A673 (cell line): ENCODE results near the gene PGGHG. TPM values are rescaled to one million over a fixed set of nuclear protein-coding genes. Genes with fewer than 3 reads are reported as not detected.

Experiments
- BruUV-seq: library from RNA; stranded (reverse); fragments of 400-500 nt; replicated peaks from 2 replicates; lab custom pipeline; 2021; lab: Mats Ljungman, UMichigan
- CTCF ChIA-PET: fragments of 300-600 bp; sonication (Branson Sonifier 250); formaldehyde crosslinking; loops from one replicate; lab custom pipeline; 2022; ENCODE audit warnings: antibody characterized with exemption; lab: Charles Lee
- POLR2A ChIA-PET: fragments of 300-600 bp; sonication (Branson Sonifier 250); formaldehyde crosslinking; loops from one replicate; lab custom pipeline; 2022; ENCODE audit warnings: antibody characterized with exemption; ENCODE audit not compliant: low non-redundant PET; lab: Charles Lee
- DNase-seq: peaks from one replicate; pipeline ENCODE4 v3.0.0-alpha.2; 2015; ENCODE audit warnings: low spot score
- H3K27ac ChIP-seq: fragments of 200-600 bp; sonication (generic); 2 replicates; pipeline ENCODE4 v1.5.1; 2016; ENCODE audit warnings: mixed run types, low read depth, mild to moderate bottlenecking, mixed read lengths, antibody characterized with exemption, low read length; ENCODE audit not compliant: poor library complexity, severe bottlenecking
- H3K27me3 ChIP-seq: fragments of 200-600 bp; sonication (generic); replicated peaks from 2 replicates; pipeline ENCODE4 v1.6.1; 2017; ENCODE audit warnings: mixed run types, low read depth, mild to moderate bottlenecking, mixed read lengths, antibody characterized with exemption, low read length; ENCODE audit not compliant: insufficient read depth, poor library complexity
- H3K36me3 ChIP-seq: fragments of 200-600 bp; sonication (generic); 2 replicates; pipeline ENCODE4 v1.6.1; 2016; ENCODE audit warnings: mixed run types, mild to moderate bottlenecking, mixed read lengths, antibody characterized with exemption, low read length; ENCODE audit not compliant: insufficient read depth, poor library complexity, severe bottlenecking
- H3K4me1 ChIP-seq: fragments of 200-600 bp; sonication (generic); 2 replicates; pipeline ENCODE4 v1.6.1; 2017; ENCODE audit warnings: mixed run types, mild to moderate bottlenecking, mixed read lengths, antibody characterized with exemption, low read length; ENCODE audit not compliant: insufficient read depth, poor library complexity, severe bottlenecking
- H3K4me3 ChIP-seq: fragments of 200-600 bp; sonication (generic); 2 replicates; pipeline ENCODE4 v1.5.1; 2016; ENCODE audit warnings: low read depth, mixed run types, mild to moderate bottlenecking, mixed read lengths, low read length; ENCODE audit not compliant: poor library complexity, severe bottlenecking
- H3K9me3 ChIP-seq: fragments of 200-600 bp; sonication (generic); 2 replicates; pipeline ENCODE4 v1.6.1; 2016; ENCODE audit warnings: mixed run types, low read depth, mild to moderate bottlenecking, mixed read lengths, antibody characterized with exemption, low read length; ENCODE audit not compliant: poor library complexity, severe bottlenecking
- EZH2 ChIP-seq: fragments of 200-600 bp; sonication (generic); IDR thresholded peaks from 2 replicates; pipeline ENCODE4 v1.6.1; 2017; ENCODE audit warnings: borderline replicate concordance, low read depth, mild to moderate bottlenecking, mixed read lengths, antibody characterized with exemption, low read length; ENCODE audit not compliant: poor library complexity, severe bottlenecking
- intact Hi-C: fragments of 100-400 bp; cut with micrococcal nuclease; formaldehyde crosslinking; loops from one replicate; pipeline ENCODE4 v1.10.0; 2022; ENCODE audit not compliant: unreplicated experiment
- total RNA-seq: library from RNA; stranded (reverse); gene quantifications from 2 replicates; pipeline ENCODE4 v1.2.3, GENCODE V29; 2021
- TF ChIP-seq, protein P1 (sequence below): fragments of 300-800, 200-600 bp; sonication (generic); conservative IDR thresholded peaks from 2 replicates; pipeline ENCODE4 v1.5.1; 2017; ENCODE audit warnings: low read depth, mild to moderate bottlenecking, antibody characterized with exemption, low read length, moderate library complexity, mixed read lengths

Gene PGGHG
- total RNA-seq, 1 experiment from 2014 or later, result 5.4 TPM

DNA sequence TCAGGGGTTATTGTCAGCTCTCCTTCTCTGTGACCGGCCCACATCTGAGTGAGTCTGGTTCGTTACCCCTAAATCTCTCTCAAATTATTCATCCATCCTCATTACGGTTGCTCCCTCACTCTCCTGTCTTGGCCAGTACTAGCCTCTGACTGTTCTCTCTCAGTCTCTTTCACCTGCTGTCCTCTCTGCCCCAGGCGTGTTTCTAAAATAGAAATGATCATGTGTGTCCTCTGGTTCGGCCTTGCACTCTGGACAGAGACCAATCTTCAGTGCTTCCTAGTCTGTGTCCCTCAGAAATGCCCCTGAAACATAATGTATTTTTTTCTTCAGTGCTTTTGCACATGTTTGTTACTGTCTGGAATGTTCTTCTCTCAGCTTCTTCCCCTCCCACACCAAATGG is 47.3 kb upstream of the PGGHG start:
- ChIA-PET POLR2A (no interaction called here), CTCF (no interaction called here)
- no peak overlapping the region for H3K27ac ChIP-seq
- no peaks in the 10 kb centered on the region for H3K27me3 ChIP-seq
- no peak for DNase-seq
- H3K9me3 ChIP-seq, result no peaks in the 10 kb centered on the region
- peaks cover 49% of the 10 kb centered on the region for H3K36me3 ChIP-seq
- intact Hi-C loops, result no loop called here
- no peak overlapping the region for H3K4me3 ChIP-seq
- TF ChIP-seq, protein P1, sequence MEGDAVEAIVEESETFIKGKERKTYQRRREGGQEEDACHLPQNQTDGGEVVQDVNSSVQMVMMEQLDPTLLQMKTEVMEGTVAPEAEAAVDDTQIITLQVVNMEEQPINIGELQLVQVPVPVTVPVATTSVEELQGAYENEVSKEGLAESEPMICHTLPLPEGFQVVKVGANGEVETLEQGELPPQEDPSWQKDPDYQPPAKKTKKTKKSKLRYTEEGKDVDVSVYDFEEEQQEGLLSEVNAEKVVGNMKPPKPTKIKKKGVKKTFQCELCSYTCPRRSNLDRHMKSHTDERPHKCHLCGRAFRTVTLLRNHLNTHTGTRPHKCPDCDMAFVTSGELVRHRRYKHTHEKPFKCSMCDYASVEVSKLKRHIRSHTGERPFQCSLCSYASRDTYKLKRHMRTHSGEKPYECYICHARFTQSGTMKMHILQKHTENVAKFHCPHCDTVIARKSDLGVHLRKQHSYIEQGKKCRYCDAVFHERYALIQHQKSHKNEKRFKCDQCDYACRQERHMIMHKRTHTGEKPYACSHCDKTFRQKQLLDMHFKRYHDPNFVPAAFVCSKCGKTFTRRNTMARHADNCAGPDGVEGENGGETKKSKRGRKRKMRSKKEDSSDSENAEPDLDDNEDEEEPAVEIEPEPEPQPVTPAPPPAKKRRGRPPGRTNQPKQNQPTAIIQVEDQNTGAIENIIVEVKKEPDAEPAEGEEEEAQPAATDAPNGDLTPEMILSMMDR, result no peak
- no peak for TF ChIP-seq EZH2
- H3K4me1 ChIP-seq, result peaks cover 8% of the 10 kb centered on the region
- no TSS peak for BruUV-seq

DNA sequence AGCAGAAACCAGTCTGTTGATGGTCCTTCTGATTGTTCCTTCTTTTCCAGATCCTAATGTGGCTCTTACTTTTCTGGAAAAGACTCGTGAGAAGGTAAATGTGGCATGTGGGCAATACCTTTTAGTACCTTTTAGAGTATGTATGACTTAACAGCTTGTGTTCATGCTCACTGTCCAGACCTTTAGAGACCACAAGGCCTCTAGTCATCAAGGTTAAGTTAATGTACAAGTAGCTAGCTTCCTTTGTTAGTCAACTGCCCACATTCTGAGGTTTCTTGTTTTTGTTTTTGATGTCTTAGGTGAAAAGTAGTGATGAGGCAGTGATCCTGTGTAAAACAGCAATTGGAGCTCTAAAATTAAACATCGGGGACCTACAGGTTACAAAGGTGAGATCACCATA is 44.5 kb upstream of the PGGHG start:
- H3K9me3 ChIP-seq, result no peaks in the 10 kb centered on the region
- H3K27ac ChIP-seq, result no peak overlapping the region
- H3K4me3 ChIP-seq, result no peak overlapping the region
- ChIA-PET POLR2A (no interaction called here), CTCF (no interaction called here)
- no peak for DNase-seq
- H3K36me3 ChIP-seq, result peaks cover 71% of the 10 kb centered on the region
- intact Hi-C loops, result no loop called here
- H3K27me3 ChIP-seq, result no peaks in the 10 kb centered on the region
- BruUV-seq, result no TSS peak
- no peak for TF ChIP-seq EZH2
- TF ChIP-seq, protein P1, result no peak
- H3K4me1 ChIP-seq, result no peaks in the 10 kb centered on the region

DNA sequence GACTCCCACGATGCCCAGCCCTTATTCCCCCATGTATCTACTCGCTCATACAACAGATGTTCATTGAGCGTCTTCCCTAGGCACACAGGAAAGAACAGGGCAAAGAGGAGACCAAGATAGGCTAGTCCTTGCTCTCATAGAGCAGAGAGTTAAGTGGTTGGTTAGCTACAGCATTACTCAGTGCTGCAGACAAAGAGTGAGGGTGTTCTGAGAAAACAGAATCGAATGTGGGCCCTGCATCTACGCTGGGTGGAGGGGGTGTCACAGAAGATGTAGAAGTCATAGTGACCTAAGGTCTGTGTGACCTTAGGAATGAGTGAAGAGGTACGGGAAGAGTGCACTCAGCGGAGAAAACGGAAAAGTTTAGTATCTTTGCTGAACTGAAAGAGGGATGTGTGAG is 39.9 kb upstream of the PGGHG start:
- no peak for TF ChIP-seq EZH2
- TF ChIP-seq, protein P1, result no peak
- ChIA-PET CTCF (no interaction called here), POLR2A (no interaction called here)
- Histone ChIP-seq H3K4me3 (no peak overlapping the region), H3K27ac (no peak overlapping the region), H3K27me3 (no peaks in the 10 kb centered on the region), H3K36me3 (peaks cover 78% of the 10 kb centered on the region), H3K9me3 (no peaks in the 10 kb centered on the region), H3K4me1 (no peaks in the 10 kb centered on the region)
- DNase-seq, result no peak
- BruUV-seq, result no TSS peak
- intact Hi-C loops, result no loop called here
